ENCODE data around the gene CCDC60. TPM values are rescaled to one million over a fixed set of nuclear protein-coding genes. Genes with fewer than 3 reads are reported as not detected.

The CCDC60 gene
- total and polyA plus RNA-seq, 10 donors = not detected

DNA sequence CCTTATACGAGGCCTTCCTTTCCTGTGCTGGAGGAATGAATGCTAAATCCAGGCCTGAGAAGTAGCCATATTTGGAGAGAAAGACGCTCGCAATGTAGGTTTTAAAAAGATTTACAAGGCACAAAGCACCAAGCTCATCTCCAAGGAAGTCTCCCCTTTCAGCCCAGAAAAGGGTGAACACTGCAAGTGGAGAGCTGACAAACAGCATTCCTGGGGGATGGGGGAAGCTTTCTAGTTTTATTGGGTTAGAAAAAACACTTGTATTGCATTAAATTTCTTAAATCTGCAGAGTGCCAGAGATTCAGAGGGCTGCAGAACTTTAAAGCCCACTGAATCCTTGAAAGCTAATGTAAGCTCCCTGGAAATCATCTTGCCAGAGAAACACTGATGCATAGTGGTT lies 34.6 kb downstream of the CCDC60 start:
- H3K27ac ChIP-seq = no peak overlapping the region
- DNase-seq = no peak
- no peaks in the 10 kb centered on the region for H3K4me1 ChIP-seq
- H3K27me3 ChIP-seq (replicated peaks in 1 of 7) = no peaks in the 10 kb centered on the region
- 80 to 86% (median 82%) methylated on average over 3 of the region's 3 CpGs for WGBS, 5 donors
- TF ChIP-seq, protein P1, sequence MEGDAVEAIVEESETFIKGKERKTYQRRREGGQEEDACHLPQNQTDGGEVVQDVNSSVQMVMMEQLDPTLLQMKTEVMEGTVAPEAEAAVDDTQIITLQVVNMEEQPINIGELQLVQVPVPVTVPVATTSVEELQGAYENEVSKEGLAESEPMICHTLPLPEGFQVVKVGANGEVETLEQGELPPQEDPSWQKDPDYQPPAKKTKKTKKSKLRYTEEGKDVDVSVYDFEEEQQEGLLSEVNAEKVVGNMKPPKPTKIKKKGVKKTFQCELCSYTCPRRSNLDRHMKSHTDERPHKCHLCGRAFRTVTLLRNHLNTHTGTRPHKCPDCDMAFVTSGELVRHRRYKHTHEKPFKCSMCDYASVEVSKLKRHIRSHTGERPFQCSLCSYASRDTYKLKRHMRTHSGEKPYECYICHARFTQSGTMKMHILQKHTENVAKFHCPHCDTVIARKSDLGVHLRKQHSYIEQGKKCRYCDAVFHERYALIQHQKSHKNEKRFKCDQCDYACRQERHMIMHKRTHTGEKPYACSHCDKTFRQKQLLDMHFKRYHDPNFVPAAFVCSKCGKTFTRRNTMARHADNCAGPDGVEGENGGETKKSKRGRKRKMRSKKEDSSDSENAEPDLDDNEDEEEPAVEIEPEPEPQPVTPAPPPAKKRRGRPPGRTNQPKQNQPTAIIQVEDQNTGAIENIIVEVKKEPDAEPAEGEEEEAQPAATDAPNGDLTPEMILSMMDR (IDR thresholded peaks at IDR 0.05 in 8 of 11, conservative IDR thresholded peaks at IDR 0.05 in 3 of 11) = no peak
- no peak for TF ChIP-seq POLR2A (IDR thresholded peaks at IDR 0.05)
- TF ChIP-seq POLR2AphosphoS5 (IDR thresholded peaks at IDR 0.05) = no peak
- intact Hi-C loops (cut with DNase I; ENCODE audit: low total_unique reads) = no loop called here
- H3K9me3 ChIP-seq = no peaks in the 10 kb centered on the region
- H3K36me3 ChIP-seq = no peaks in the 10 kb centered on the region
- no peak overlapping the region for H3K4me3 ChIP-seq

- 78 to 83% (median 81%) methylated on average over 10 of the region's 10 CpGs for WGBS, 5 donors
These were observed 35.5 kb downstream of the CCDC60 start for GRCh38 chr12:119369907-119370546.

DNA sequence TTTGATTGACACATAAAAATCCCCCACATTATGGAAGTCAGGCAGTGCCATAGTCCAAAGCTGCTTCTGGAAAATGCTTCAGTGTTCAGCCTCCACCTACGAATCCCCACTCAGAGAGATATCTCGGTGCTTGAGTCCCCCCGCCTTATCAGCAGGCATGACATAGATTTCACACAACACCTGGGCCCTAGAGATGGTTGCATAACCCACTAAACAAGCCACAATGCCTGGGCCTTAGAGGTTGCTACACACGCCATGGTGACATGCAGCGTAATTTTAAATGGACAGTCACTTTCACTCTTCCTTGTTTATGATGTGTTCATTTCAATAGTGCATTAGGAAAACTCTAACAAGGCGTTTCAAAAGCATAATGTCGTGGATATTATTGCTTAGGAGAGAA lies 38.0 kb downstream of the CCDC60 start:
- 70 to 84% (median 76%) methylated on average over 5 to 7 of the region's 7 CpGs for WGBS, 5 donors
- TF ChIP-seq POLR2A (IDR thresholded peaks at IDR 0.05) (no peak), POLR2AphosphoS5 (IDR thresholded peaks at IDR 0.05) (no peak)
- TF ChIP-seq, protein P1 (IDR thresholded peaks at IDR 0.05 in 8 of 11, conservative IDR thresholded peaks at IDR 0.05 in 3 of 11) = no peak
- Histone ChIP-seq H3K36me3 (no peaks in the 10 kb centered on the region), H3K4me1 (no peaks in the 10 kb centered on the region), H3K9me3 (no peaks in the 10 kb centered on the region), H3K4me3 (no peak overlapping the region), H3K27me3 (replicated peaks in 1 of 7) (no peaks in the 10 kb centered on the region), H3K27ac (no peak overlapping the region)
- DNase-seq = no peak
- intact Hi-C loops (cut with DNase I; ENCODE audit: low total_unique reads) = no loop called here

More at GRCh38 chr12:119369907-119370546, 35.5 kb downstream of the CCDC60 start:
- TF ChIP-seq, protein P1 (IDR thresholded peaks at IDR 0.05 in 8 of 11, conservative IDR thresholded peaks at IDR 0.05 in 3 of 11) = no peak
- TF ChIP-seq POLR2AphosphoS5 (IDR thresholded peaks at IDR 0.05) = no peak
- TF ChIP-seq POLR2A (IDR thresholded peaks at IDR 0.05) = no peak
- intact Hi-C loops (cut with DNase I; ENCODE audit: low total_unique reads) = no loop called here
- Histone ChIP-seq H3K27me3 (replicated peaks in 1 of 7) (no peaks in the 10 kb centered on the region), H3K36me3 (no peaks in the 10 kb centered on the region), H3K4me1 (no peaks in the 10 kb centered on the region), H3K9me3 (no peaks in the 10 kb centered on the region), H3K4me3 (no peak overlapping the region), H3K27ac (no peak overlapping the region)
- no peak for DNase-seq

GRCh38 chr12:119373001-119373400 lies 38.5 kb downstream of the CCDC60 start:
- no peaks in the 10 kb centered on the region for H3K27me3 ChIP-seq (replicated peaks in 1 of 7)
- no peak overlapping the region for H3K4me3 ChIP-seq
- H3K4me1 ChIP-seq = no peaks in the 10 kb centered on the region
- 50 to 78% (median 69%) methylated on average over 3 of the region's 3 CpGs for WGBS, 5 donors
- H3K27ac ChIP-seq = no peak overlapping the region
- TF ChIP-seq, protein P1 (IDR thresholded peaks at IDR 0.05 in 8 of 11, conservative IDR thresholded peaks at IDR 0.05 in 3 of 11) = no peak
- no peak for TF ChIP-seq POLR2A (IDR thresholded peaks at IDR 0.05)
- TF ChIP-seq POLR2AphosphoS5 (IDR thresholded peaks at IDR 0.05) = no peak
- H3K9me3 ChIP-seq = no peaks in the 10 kb centered on the region
- H3K36me3 ChIP-seq = no peaks in the 10 kb centered on the region
- no peak for DNase-seq
- intact Hi-C loops (cut with DNase I; ENCODE audit: low total_unique reads) = no loop called here
